Astrocyte (in vitro differentiated cells and primary cell): ENCODE data around the gene RPAP3.

Source experiments
- CTCF ChIP-seq: IDR thresholded peaks from 2 replicates; pipeline ENCODE4 v1.5.1; 2011; ENCODE audit warnings: low read depth, mild to moderate bottlenecking, inconsistent platforms, low read length, moderate library complexity; ENCODE audit not compliant: insufficient read depth
- EZH2 ChIP-seq: IDR thresholded peaks from 2 replicates; pipeline ENCODE4 v1.6.1; 2012; ENCODE audit warnings: mild to moderate bottlenecking, low read length, inconsistent platforms; ENCODE audit not compliant: insufficient read depth

GRCh38 chr12:47679785-47680184 is 26.0 kb downstream of the RPAP3 start:
- TF ChIP-seq CTCF (no peak), EZH2 (no peak)
